B cell (primary cell): ENCODE results near the gene FRYL.

ENCODE experiments used
- EZH2 ChIP-seq: IDR thresholded peaks from 2 replicates; pipeline ENCODE4 v1.6.1; 2012; ENCODE audit warnings: borderline replicate concordance, low read depth, mild to moderate bottlenecking, moderate library complexity, low read length; ENCODE audit not compliant: insufficient read depth, poor library complexity, severe bottlenecking
- TF ChIP-seq, protein P1 (sequence below): fragments of 200-600 bp; IDR thresholded peaks from one replicate; pipeline ENCODE4 v1.8.0; 2022; ENCODE audit warnings: antibody characterized with exemption, mild to moderate bottlenecking

DNA sequence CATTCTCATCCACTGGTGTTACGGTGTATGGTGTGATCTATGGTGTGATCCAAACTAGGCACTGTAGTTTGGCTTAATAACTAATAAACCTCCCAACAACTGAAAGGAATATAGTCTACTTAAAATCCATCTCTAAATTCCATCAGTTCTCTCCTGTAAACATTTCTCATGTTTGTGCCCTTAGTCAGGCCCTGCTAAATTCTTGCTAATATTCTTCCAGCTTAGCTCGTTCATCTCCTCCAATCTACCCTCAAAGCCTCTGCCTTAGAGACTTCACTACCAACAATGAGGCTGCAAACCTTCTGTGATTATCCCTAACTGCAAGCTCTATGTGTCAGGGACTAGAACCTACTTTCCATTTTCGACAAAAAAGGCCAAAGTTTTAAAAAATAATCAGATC lies 261.9 kb downstream of the FRYL start:
- TF ChIP-seq, protein P1, sequence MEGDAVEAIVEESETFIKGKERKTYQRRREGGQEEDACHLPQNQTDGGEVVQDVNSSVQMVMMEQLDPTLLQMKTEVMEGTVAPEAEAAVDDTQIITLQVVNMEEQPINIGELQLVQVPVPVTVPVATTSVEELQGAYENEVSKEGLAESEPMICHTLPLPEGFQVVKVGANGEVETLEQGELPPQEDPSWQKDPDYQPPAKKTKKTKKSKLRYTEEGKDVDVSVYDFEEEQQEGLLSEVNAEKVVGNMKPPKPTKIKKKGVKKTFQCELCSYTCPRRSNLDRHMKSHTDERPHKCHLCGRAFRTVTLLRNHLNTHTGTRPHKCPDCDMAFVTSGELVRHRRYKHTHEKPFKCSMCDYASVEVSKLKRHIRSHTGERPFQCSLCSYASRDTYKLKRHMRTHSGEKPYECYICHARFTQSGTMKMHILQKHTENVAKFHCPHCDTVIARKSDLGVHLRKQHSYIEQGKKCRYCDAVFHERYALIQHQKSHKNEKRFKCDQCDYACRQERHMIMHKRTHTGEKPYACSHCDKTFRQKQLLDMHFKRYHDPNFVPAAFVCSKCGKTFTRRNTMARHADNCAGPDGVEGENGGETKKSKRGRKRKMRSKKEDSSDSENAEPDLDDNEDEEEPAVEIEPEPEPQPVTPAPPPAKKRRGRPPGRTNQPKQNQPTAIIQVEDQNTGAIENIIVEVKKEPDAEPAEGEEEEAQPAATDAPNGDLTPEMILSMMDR: no peak
- TF ChIP-seq EZH2: no peak
